C1 segment of cervical spinal cord (tissue), 14 donors: ENCODE measurements around the gene ARHGEF7.

Experiments
- DNase-seq, 14 donors: peaks; one replicate each; lab custom pipeline; 2025; lab: John Stamatoyannopoulos, UW

The ARHGEF7 gene

GRCh38 chr13:111298214-111298975, 183.3 kb downstream of the ARHGEF7 start:
- DNase-seq, result no peak

GRCh38 chr13:111302045-111302726, 187.1 kb downstream of the ARHGEF7 start:
- DNase-seq, result peak in 1 of 14 donors; percentile 82

GRCh38 chr13:111303559-111303958, 188.4 kb downstream of the ARHGEF7 start:
- peak in 1 of 14 donors; percentile 60 for DNase-seq

- DNase-seq, result peak in 1 of 14 donors; percentile 82
These were observed 189.0 kb downstream of the ARHGEF7 start for GRCh38 chr13:111304041-111304544.

- DNase-seq, result no peak
These were observed 189.6 kb downstream of the ARHGEF7 start for GRCh38 chr13:111304603-111305289.

- no peak for DNase-seq
These were observed 198.0 kb downstream of the ARHGEF7 start for GRCh38 chr13:111312944-111313590.

- DNase-seq, result no peak
These were observed 198.9 kb downstream of the ARHGEF7 start for GRCh38 chr13:111313911-111314425.

GRCh38 chr13:111314852-111315251, 199.7 kb downstream of the ARHGEF7 start:
- DNase-seq, result no peak

- no peak for DNase-seq
These were observed 200.4 kb downstream of the ARHGEF7 start for GRCh38 chr13:111315347-111315995.

GRCh38 chr13:111316161-111316730, 201.1 kb downstream of the ARHGEF7 start:
- DNase-seq, result no peak

GRCh38 chr13:111317042-111317550, 202.0 kb downstream of the ARHGEF7 start:
- no peak for DNase-seq

GRCh38 chr13:111317571-111318345, 202.6 kb downstream of the ARHGEF7 start:
- no peak for DNase-seq

GRCh38 chr13:111318386-111318785, 203.3 kb downstream of the ARHGEF7 start:
- no peak for DNase-seq

- no peak for DNase-seq
These were observed 204.4 kb downstream of the ARHGEF7 start for GRCh38 chr13:111319521-111319920.

- DNase-seq, result no peak
These were observed 205.1 kb downstream of the ARHGEF7 start, which contains the start of gene TEX29 for GRCh38 chr13:111319998-111320911. TSS of gene TEX29 (plus strand) at chr13:111320642. CDS start at chr13:111320891, 249 bp downstream.

GRCh38 chr13:111322001-111322915, 207.1 kb downstream of the ARHGEF7 start:
- DNase-seq, result no peak

- DNase-seq, result no peak
These were observed 207.8 kb downstream of the ARHGEF7 start for GRCh38 chr13:111322916-111323331.
